ENCODE data around the gene PSD2. TPM values are rescaled to one million over a fixed set of nuclear protein-coding genes. Genes with fewer than 3 reads are reported as not detected.

The PSD2 gene
- total RNA-seq, 1 donor from 2014 or later, result not detected

- no peak for DNase-seq (ENCODE audit: low spot score in 2 of 2)
- peaks cover 0 to 7% of the 10 kb centered on the region in 2 donors for H3K4me1 ChIP-seq
- H3K4me3 ChIP-seq, result no peak overlapping the region
- peaks cover 8% of the 10 kb centered on the region for H3K27me3 ChIP-seq
- no peak for TF ChIP-seq CTCF (IDR thresholded peaks at IDR 0.05)
- intact Hi-C loops (cut with DNase I), result loop anchor here (10.0 kb wide), 1 partner anchor 337 kb away; no protein-coding TSS in a partner anchor
- H3K9me3 ChIP-seq, result no peaks in the 10 kb centered on the region
- no peaks in the 10 kb centered on the region for H3K36me3 ChIP-seq
- no peak overlapping the region for H3K27ac ChIP-seq
These were observed 34.1 kb upstream of the PSD2 start for GRCh38 chr5:139761501-139761900.

GRCh38 chr5:139762615-139763170 lies 32.9 kb upstream of the PSD2 start:
- no peaks in the 10 kb centered on the region for H3K9me3 ChIP-seq
- H3K36me3 ChIP-seq, result no peaks in the 10 kb centered on the region
- TF ChIP-seq CTCF (IDR thresholded peaks at IDR 0.05), result no peak
- H3K27ac ChIP-seq, result no peak overlapping the region
- peaks cover 8% of the 10 kb centered on the region for H3K27me3 ChIP-seq
- H3K4me1 ChIP-seq, result peaks cover 0 to 7% of the 10 kb centered on the region in 2 donors
- no peak for DNase-seq (ENCODE audit: low spot score in 2 of 2)
- no peak overlapping the region for H3K4me3 ChIP-seq
- intact Hi-C loops (cut with DNase I), result loop anchor here (10.0 kb wide), 1 partner anchor 338 kb away; no protein-coding TSS in a partner anchor

- Histone ChIP-seq H3K9me3 (no peaks in the 10 kb centered on the region), H3K4me3 (no peak overlapping the region), H3K27ac (no peak overlapping the region), H3K4me1 (peaks cover 0 to 7% of the 10 kb centered on the region in 2 donors), H3K27me3 (peaks cover 8% of the 10 kb centered on the region), H3K36me3 (no peaks in the 10 kb centered on the region)
- intact Hi-C loops (cut with DNase I), result loop anchor here (10.0 kb wide), 1 partner anchor 339 kb away; no protein-coding TSS in a partner anchor
- TF ChIP-seq CTCF (IDR thresholded peaks at IDR 0.05), result no peak
- DNase-seq (ENCODE audit: low spot score in 2 of 2), result no peak
These were observed 32.2 kb upstream of the PSD2 start for GRCh38 chr5:139763280-139763929.

GRCh38 chr5:139763930-139764791 lies 31.4 kb upstream of the PSD2 start:
- Histone ChIP-seq H3K27ac (no peak overlapping the region), H3K9me3 (no peaks in the 10 kb centered on the region), H3K27me3 (peaks cover 8% of the 10 kb centered on the region), H3K4me3 (no peak overlapping the region), H3K36me3 (no peaks in the 10 kb centered on the region), H3K4me1 (peaks cover 0 to 7% of the 10 kb centered on the region in 2 donors)
- intact Hi-C loops (cut with DNase I), result loop anchor here (2.0 to 10.0 kb wide), 2 partner anchors 73 to 339 kb away; no protein-coding TSS in a partner anchor
- TF ChIP-seq CTCF (IDR thresholded peaks at IDR 0.05), result no peak
- DNase-seq (ENCODE audit: low spot score in 2 of 2), result no peak

- intact Hi-C loops (cut with DNase I), result loop anchor here (1.0 to 10.0 kb wide), 4 partner anchors 53 to 340 kb away; no protein-coding TSS in a partner anchor
- TF ChIP-seq CTCF (IDR thresholded peaks at IDR 0.05), result no peak
- Histone ChIP-seq H3K9me3 (no peaks in the 10 kb centered on the region), H3K27ac (no peak overlapping the region), H3K36me3 (no peaks in the 10 kb centered on the region), H3K4me3 (no peak overlapping the region), H3K27me3 (peaks cover 8% of the 10 kb centered on the region), H3K4me1 (peaks cover 0 to 7% of the 10 kb centered on the region in 2 donors)
- no peak for DNase-seq (ENCODE audit: low spot score in 2 of 2)
These were observed 30.7 kb upstream of the PSD2 start for GRCh38 chr5:139764886-139765408.

All from ascending aorta (tissue), 2 donors.